GM19328 (cell line): Measurements from ENCODE around the gene NEUROD1.
A peak's percentile ranks its signal among the peaks of the same experiment; 100 is the strongest.

ENCODE experiments used
- ATAC-seq: cut with Tn5 transposase; IDR thresholded peaks from one replicate; pipeline ENCODE4 v1.9.1; 2021; ENCODE audit warnings: mild to moderate bottlenecking, moderate library complexity; ENCODE audit not compliant: unreplicated experiment

Gene NEUROD1

DNA sequence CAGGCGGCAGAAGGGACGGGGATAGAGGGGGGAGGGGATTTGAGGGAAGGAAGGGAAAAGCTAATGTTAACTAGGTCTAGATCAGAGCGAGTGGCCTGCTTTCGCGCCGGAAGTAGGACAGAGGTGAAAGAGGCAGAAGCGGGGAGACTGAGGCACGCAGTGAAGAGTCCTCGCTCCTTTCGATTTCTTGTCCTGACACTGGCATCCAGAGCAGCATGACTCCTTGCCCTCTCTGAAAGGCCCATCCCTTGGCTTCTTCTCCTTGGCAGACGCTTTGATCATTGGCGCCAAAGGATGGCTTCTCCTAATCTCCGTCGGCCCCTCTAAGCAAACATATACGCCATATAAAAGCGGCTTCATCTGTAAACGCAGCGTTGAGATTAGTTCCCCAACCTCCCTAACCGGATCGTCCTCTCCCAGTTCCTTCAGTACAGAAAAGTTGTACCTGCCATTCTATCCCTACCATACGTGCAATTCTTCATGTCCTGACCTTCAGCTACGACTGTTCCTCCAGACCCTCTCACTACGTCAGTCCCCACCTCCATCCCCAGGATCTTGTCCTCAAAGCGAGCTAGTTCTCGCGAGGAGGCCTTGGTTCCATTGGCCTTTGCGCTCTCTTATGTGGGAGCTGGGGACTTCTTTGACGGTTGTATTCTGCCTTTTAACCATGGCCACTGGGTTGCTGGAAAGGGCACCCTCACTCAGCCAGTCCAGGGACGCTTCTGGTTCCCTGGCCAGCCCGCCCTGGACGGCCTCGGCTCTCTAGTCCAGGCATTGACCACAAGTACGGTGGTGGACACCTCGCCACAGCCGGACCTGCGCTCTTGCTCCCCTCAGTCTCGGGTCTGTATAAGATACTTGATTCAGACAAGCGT lies 857 bp upstream of the NEUROD1 start:
- no peak for ATAC-seq

DNA sequence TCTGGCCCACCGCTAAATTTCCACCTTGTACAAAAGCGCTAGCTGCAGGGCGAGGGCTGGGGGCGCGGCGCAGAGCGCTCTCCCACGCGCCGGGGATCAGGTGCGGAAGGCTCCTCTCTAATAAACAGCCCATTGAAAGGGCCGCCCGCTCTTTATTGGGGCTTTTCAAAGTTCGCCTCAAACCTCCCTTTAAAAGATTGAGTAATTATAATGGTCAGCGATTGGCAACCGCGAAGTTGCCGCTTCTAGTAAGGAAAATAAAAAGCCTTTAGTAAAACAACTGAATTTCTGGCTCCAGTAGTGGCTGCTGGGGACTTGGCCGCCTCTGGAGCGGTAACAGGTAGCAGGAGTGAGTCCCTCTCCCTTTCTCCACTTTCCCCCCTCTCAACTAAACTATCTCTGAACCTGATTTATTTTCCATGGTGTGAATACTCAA lies 755 bp downstream of the NEUROD1 start:
- ATAC-seq: no peak

DNA sequence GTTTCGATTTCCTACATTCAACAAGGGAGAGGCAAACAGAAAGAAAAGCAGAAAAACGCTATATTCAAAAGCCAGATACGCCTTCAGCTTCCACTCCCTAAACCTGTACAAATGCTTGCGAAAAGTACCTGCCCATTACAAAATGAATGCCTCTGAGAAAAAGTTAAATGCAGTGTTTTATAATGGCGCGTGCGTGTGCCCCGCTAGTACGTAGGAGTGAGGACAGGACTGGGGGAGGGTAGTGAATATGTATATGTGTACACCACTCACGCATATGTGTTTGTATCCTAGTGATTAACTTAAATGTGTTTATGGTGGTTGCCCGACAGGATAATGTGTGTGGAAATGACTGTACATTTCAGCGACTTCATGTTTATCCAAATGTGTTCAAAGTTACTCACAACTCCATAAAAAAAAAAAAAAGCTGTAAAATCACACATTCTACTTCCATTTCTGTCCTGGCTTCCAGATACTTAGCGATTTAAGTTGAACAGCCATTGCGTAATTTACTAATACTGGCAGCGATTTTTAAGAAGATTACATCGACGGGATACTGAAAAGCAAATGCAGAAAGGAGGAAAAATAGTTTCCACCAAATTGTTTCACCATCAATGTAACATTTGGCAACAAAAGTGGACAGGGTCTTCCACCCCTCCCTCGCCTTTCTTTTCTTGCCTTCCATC lies 1.3 kb downstream of the NEUROD1 start:
- no peak for ATAC-seq

DNA sequence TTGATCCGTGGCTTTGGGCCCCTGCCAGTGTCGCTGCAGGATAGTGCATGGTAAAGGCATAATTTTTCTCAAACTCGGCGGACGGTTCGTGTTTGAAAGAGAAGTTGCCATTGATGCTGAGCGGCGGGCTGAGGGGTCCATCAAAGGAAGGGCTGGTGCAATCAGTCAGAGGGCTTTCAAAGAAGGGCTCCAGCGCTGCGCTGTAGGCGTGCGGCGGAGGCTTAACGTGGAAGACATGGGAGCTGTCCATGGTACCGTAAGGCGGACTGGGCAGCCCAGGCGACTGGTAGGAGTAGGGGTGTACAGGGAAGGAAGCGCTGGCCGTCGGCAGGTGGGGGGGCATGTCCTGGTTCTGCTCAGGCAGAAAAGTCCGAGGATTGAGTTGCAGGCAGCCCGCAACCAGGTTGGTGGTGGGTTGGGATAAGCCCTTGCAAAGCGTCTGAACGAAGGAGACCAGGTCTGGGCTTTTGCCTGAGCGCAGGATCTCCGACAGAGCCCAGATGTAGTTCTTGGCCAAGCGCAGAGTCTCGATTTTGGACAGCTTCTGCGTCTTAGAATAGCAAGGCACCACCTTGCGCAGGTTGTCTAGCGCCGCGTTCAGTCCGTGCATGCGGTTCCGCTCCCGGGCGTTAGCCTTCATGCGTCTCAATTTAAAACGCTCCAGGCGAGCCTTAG lies 2.3 kb downstream of the NEUROD1 start:
- no peak for ATAC-seq

DNA sequence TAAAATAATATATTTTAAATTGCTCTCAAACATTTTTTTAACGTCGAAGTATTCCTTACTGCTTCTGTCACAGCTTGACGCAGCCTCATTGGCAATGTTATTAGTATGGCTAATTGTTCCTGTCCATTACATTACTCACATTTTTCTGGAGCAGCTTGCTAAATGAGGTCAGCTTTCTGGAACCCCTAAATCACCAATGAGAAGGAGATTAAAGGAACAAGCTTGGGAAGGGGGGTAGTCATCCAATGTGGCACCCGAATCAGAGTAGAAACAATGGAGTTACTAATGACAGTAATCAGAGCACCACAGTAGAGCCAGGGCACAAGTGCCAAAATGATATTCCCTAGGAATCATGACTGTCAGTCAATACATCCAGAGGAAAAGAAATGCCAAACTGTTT lies 5.1 kb downstream of the NEUROD1 start:
- no peak for ATAC-seq

DNA sequence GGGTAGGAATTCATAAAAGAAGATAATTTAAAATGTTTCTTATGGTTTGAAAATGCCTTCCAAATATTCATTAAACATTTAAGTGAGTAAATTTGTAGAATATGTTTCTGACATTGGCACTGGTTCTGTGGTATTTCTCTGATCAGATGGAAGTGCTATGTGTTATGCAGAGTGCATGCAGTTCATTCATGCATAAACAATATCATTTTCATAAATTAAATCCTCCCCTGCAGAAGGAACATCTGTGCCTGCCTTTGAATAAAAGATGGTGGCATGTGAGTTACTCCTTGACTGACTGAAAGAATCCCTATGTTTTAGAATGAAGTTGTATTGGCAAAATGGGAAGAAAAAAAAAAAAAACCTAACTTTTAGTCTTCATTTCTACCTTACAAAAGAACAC lies 5.9 kb downstream of the NEUROD1 start:
- ATAC-seq: no peak

DNA sequence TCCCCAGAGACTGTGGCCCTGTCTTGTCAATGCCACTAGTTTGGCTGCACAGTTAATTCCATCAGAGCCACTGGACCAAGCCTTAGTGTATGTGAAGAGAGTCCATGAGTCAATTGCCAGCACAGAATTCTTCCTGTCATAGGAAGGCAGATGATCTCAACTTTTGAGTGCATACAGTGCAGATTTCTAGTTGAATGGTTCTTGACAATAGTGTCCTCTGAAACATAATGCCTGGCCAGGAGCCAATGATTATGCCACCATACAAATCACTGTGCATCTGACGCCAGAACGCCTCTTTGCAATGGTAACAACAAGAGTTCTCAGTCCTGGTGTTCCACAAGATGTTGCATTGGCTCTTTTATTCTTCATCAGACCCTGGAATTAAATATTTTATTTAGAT lies 7.1 kb downstream of the NEUROD1 start:
- ATAC-seq: no peak

DNA sequence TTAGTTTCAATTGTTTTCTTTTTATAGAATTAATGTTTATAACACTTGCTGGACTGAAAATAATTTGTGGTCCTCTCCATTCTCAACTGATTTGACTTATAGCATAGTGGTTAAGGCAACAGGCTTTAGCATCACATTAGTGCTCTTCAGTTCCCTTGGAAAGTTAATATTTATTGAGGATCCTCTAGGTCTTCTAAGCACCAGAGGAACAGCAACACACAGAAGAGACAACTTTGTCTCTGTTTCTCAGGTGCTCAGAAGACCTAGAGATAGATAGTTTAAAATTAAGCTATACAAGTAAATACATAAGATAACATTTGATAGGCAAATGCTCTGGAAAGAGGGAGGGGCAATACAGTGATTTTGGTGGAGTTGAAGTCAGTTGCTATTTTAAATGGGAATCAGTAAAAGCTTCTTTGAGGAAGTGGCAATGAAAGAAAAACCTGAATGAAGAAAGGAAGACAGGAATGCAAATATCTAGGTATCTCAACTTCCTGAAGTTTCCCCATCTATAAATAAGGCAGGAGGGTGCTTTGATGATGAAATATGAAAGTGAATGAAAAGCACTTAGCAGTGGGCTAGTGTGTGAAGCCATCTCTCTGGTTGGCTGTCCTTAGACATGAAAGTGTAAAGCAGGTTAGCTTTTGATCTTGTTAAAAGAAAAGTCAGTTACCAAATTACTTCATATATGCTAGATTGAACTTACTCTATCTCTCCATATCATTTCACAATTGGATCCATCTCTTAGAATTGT lies 7.9 kb downstream of the NEUROD1 start:
- ATAC-seq: peak; percentile 66

DNA sequence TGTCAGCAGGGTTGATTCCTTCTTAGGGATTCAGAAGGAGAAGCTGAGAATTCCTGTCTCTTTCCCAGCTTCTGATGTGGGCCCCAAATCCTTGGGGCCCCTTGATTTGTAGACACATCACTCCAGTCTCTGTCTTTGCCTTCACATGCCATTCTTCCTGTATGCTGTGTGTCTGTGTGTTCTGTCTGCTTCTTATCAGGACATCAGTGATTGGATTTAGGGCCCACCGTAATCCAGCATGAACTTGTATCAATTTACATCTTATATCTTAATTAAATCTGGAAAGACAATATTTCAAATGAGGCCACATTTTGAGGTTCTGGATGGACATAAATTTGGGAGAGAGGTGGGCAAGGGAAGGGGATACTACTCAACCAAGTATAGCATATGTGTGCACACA lies 9.7 kb downstream of the NEUROD1 start:
- ATAC-seq: no peak

DNA sequence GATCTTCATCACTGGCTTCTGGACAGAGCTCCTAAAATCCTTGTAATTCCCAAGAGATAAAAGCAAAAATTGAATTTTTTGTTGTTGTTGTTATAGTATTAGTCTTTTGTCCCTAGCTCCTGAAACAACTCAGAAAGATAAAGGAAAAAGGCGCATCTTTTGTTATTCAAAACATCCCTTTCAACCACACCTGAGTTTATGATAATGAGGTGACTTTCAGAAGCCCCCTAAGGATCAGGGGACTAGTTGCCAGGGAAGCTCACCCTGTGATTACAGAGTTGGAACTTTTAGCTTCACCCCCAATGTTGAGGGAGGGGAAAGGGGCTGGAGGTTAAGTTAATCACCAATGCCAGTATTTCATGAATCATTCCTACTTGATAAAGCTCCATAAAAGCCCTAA lies 13.1 kb downstream of the NEUROD1 start:
- ATAC-seq: no peak

DNA sequence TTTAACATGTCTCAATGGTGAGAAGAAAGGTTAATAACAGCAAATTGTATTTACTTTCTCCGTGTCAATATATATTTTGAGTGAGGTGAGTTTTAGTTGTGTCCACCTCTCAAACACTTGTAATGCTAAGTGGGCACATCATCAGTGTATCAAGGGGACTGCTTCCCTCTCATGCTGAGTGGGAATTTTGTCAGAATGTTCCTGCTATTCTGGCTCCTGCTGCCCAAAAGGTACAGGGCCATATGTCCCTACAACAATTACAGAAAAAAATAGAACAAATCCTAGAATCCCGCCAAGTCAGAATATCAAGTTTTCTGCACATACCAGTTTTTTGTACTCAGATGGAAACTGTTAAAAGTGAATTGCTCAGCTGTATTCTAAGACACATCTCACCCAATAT lies 18.0 kb downstream of the NEUROD1 start:
- ATAC-seq: no peak

DNA sequence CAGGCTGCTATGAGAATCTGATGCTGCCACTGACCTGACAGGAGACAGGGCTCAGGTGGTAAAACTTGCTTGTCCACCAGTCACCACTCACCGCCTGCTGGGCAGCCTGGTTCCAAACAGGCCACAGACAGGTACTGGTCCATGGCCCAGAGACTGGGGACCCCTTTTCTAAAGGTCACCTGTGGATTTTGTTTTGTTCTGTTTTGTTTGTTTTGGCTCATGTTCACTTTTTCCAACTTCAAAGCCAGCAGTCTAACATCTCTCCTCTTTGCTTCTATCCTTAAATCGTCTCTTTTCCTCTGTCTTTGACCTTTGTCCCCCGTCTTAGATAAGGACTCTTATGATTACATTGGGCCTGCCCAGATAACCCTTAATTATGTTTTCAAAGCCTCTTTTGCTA lies 20.1 kb downstream of the NEUROD1 start:
- ATAC-seq: no peak

DNA sequence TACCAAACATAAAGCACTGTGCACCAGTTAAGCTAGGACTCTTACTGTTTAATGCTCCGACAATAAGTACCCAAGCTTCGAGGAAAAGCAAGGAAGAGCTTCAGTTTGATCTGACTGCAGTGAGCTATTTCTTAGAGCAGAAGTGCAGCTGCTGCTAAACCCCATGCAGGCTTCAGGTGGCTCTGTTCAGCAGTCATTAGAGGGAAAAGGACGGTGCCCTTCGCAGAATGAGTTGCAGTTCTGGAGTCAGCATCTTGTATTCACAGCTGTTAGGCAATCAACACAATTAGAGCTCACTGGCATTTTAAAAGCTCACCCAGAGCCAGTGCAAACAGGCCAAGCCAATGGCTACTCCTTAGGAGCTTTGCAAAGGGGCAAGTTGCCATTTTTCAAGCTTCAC lies 21.9 kb downstream of the NEUROD1 start:
- no peak for ATAC-seq

DNA sequence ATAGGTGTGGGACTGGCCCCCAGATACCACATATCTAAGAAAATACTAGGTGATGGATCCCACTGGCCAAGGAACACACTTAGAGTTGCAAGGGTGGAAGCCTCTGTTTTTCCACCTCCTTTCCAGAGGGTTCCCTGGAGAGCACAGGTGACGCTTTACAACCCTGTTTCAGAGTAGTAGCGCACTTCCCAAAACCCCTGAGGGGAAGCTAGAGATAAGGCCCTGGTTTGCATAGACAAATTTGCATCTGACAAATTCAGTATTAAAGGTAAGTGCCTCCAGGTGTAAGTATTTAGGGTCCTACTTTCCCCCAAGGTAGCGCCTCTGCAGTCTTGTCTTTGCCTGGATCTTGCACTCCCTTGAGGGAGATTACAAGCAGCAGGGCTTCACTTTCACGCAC lies 22.9 kb downstream of the NEUROD1 start:
- ATAC-seq: no peak

DNA sequence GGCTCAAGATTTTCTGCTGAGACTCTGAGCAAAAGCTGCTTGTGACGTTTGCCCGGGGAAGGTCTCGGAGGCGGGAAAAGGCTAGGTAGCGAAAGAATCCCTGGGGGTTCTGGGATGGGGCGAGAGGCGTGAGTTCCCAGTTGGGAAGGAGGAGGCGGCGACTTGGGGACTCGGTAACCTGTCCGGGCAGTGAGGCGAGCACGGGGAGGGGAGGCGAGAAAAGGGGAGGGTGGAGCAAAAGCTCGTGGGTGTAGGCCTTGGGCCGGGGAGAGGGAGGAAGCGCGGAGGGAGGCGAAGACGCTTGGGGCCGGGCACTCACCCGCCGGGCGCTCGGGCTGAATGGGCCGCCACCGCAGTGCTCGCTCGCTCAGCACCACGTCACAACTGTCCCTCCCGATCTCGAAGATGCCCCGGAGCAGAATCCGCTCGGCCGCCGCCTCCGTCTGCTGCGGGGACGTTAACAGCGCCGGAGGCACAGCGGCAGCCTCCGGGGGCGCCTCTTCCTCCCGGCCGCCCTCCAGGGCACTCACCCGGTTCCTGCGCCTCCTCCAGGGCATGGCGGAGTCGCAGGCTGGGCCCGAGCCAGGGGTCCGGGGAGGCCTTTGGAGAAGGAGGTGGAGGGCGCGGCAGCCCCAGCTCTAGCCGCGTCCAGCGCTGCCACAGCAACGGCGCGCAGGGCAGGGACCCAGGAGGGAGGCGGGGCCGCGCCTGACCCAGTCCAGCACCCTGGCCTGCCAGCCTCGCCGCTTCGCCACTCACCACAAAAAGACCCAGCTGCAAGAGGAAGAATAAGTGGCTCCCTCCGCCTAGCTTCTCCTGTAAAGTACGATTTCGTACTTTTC lies 23.6 kb downstream of the NEUROD1 start, which contains the start of gene CERKL:
Gene CERKL, minus strand, starts transcription at position 656 of the 842 bp plus-strand sequence. Its CDS starts 99 bp downstream, at position 557.
- ATAC-seq: peak; percentile 85

DNA sequence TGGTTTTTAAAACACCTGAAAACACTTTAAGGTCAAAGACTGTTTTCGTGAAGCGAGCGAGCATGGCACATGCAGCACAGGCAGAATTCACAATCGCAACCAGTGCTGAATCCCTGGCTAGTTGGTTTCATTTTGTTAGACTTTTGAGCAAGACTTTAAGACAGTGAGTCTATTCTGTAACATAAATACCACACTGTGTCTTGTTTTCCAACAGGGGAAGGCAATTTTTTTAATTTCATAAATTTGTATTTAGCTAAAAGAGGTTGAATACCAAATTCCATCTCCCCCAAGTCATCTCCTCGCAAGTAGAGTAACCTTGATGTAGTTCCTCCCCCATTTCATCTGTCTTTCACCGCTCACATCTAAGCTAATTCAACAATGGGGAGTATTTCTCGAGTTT lies 24.8 kb downstream of the NEUROD1 start:
- ATAC-seq: no peak

DNA sequence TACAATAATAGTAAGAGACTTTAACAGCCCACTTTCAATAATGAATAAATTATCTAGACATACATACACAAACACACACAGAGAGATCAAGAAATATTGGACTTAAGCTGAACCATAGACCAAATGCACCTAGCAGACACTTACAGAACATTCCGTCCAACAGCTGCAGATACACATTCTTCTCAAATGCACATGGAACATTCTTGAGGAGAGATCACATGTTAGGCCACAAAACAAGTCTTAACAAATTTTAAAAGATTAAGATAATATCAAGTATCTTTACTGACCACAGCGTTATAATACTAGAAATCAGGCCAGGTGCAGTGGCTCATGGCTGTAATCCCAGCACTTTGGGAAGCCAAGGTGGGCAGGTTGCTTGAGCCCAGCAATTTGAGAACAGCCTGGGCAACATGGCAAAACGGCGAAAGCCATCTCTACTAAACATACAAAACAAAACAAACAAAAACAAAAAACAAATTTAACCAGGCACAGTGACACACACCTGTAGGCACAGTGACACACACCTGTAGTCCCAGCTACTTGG lies 30.8 kb downstream of the NEUROD1 start:
- ATAC-seq: no peak

DNA sequence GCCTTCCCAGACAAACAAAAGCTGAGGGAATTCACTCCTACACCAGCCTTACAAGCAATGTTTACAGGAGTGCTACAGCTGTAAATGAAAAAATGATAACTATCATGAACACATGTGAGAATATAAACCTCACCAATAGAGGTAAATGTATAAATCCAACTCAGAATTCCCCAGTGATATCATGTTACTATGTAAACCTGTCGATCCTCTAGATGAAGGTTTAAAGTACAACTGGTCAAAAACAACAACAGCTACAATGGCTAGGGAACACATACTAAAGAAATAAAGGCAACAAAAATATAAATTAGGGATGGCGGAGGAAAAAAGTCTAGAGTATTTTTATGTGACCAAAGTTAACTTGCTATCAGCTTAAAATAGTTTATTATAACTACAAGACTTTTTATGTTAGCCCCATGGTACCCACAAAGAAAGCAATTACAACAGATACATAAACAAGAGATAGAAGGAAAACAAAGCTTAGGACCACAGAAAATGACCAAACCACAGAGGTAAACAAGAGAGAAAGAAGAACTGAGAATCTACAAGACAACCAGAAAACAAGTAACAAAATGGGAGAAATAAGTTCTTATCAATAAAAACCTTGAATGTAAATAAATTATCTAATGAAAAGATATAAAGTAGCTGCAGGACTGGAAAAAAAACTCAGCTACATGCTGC lies 31.7 kb downstream of the NEUROD1 start:
- ATAC-seq: no peak

DNA sequence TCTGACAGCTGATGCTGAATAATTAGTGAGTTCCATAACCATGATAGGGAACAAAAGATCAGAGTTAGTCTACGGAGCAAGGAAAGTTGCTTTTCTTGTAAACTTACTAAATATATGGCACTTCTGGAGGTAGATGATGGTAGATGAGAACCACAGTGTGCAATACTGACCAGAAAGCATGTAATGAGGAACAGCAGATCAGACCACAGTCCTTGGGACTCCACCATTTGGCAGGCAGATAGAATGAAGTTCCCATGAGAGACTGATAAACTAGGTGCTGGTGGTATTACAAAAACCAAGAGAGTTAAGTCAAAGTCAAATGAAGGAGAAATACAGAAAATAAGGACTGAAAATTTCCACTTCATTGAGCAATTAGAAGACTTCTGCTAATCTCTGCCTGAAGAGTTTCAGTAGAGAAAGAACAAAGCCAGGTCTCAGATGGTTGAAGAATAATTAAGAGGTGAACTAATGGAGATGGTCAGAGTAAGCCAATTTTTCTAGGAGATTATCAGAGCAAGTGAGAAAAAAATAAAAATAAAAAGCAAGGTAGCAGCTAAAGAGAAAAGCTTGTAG lies 33.8 kb downstream of the NEUROD1 start:
- no peak for ATAC-seq
